Muscle of arm (tissue), 14 donors: ENCODE data around the gene MYH16. TPM values are rescaled to one million over a fixed set of nuclear protein-coding genes. Genes with fewer than 3 reads are reported as not detected.
"Not testable (repeated sequence)": the region's sequence is repeated elsewhere in the genome, so short reads cannot be mapped to it uniquely, and the experiment has no call there.

Source experiments
- DNase-seq: peaks from one replicate; pipeline ENCODE4 v3.0.0-alpha.2; 2013
- long read RNA-seq, 11 donors: transcript quantifications; one replicate each; lab custom pipeline, GENCODE V29; 2026
- polyA plus RNA-seq, 12 donors: library from polyadenylated mRNA; unstranded; fragments of 120-200 nt; gene quantifications; one replicate each; pipeline ENCODE4 v1.2.1, GENCODE V29; 2013; ENCODE audit not compliant: insufficient read length in 12 of 12

Gene MYH16
- under 1 TPM in 9 of 12 donors, not detected in 3; 0.12 to 0.49 (median 0.23) TPM for polyA plus RNA-seq
- long read RNA-seq, donor 1: 0 reads
- long read RNA-seq, donor 2: 0 reads
- long read RNA-seq, donor 3: 0 reads
- long read RNA-seq, donor 4: 0 reads
- long read RNA-seq, donor 5: 0 reads
- long read RNA-seq, donor 6: 0 reads
- long read RNA-seq, donor 7: 0 reads
- long read RNA-seq, donor 8: 0 reads
- long read RNA-seq, donor 9: 0 reads
- long read RNA-seq, donor 10: 0 reads
- long read RNA-seq, donor 11: 0 reads

- DNase-seq: no peak
These were observed at the start of gene MYH16 for GRCh38 chr7:99272476-99273045. Gene MYH16, plus strand, starts transcription at chr7:99272839.

- DNase-seq: not testable (repeated sequence)
These were observed 48.3 kb upstream of the MYH16 start for GRCh38 chr7:99224263-99224898.

GRCh38 chr7:99224899-99225265, 47.8 kb upstream of the MYH16 start:
- DNase-seq: no peak

- DNase-seq: no peak
These were observed 43.4 kb upstream of the MYH16 start for GRCh38 chr7:99229234-99229633.

GRCh38 chr7:99232082-99232770, 40.4 kb upstream of the MYH16 start:
- no peak for DNase-seq

- DNase-seq: not testable (repeated sequence)
These were observed 39.7 kb upstream of the MYH16 start for GRCh38 chr7:99232955-99233354.

GRCh38 chr7:99234185-99234584, 38.5 kb upstream of the MYH16 start:
- no peak for DNase-seq

- DNase-seq: no peak
These were observed 36.7 kb upstream of the MYH16 start for GRCh38 chr7:99235925-99236324.

GRCh38 chr7:99237876-99238275, 34.8 kb upstream of the MYH16 start:
- DNase-seq: not testable (repeated sequence)

- no peak for DNase-seq
These were observed 33.9 kb upstream of the MYH16 start for GRCh38 chr7:99238558-99239341.

GRCh38 chr7:99242682-99243081, 30.0 kb upstream of the MYH16 start:
- DNase-seq: no peak

- DNase-seq: no peak
These were observed 28.8 kb upstream of the MYH16 start for GRCh38 chr7:99243751-99244337.

GRCh38 chr7:99244939-99245338, 27.7 kb upstream of the MYH16 start:
- no peak for DNase-seq

GRCh38 chr7:99248391-99249095, 24.1 kb upstream of the MYH16 start:
- no peak for DNase-seq

GRCh38 chr7:99249985-99250575, 22.6 kb upstream of the MYH16 start:
- no peak for DNase-seq

GRCh38 chr7:99252166-99252895, 20.3 kb upstream of the MYH16 start:
- DNase-seq: no peak

GRCh38 chr7:99253369-99253768, 19.3 kb upstream of the MYH16 start:
- DNase-seq: no peak

- DNase-seq: no peak
These were observed 18.2 kb upstream of the MYH16 start for GRCh38 chr7:99254390-99254789.

GRCh38 chr7:99255463-99255862, 17.2 kb upstream of the MYH16 start:
- no peak for DNase-seq

GRCh38 chr7:99257065-99257464, 15.6 kb upstream of the MYH16 start:
- no peak for DNase-seq
